ENCODE data around the gene CD59.

DNA sequence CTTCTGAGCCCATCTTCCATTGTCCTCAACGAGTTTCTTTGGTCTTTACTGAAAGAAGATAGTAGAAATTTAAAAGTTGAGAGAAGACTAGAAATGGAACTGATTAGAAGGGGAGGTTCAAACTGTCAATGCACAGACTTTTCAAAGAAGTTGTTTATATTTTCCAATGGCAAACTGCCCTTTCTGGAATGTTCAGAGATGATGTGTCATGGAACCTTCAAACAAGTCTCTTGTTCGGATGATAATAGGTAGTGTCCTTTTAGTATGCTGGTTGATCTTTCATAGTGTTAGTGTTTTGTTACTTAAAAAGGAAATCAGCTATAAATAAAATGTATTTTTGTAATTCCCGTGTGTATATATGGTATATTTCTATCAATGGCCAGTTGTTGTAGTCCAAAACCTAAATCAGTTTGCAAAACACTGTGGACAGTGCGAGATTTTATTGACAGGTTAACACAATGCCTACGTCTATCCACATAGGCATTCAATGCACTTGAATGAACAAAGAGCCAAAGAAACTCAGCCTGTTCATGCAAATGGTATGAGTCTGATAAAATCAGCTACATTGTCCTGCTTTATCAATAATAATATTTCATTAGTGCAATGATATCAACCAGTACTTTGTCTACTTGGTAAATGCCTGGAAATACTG is 66.5 kb downstream of the CD59 start:
- TF ChIP-seq, protein P1, sequence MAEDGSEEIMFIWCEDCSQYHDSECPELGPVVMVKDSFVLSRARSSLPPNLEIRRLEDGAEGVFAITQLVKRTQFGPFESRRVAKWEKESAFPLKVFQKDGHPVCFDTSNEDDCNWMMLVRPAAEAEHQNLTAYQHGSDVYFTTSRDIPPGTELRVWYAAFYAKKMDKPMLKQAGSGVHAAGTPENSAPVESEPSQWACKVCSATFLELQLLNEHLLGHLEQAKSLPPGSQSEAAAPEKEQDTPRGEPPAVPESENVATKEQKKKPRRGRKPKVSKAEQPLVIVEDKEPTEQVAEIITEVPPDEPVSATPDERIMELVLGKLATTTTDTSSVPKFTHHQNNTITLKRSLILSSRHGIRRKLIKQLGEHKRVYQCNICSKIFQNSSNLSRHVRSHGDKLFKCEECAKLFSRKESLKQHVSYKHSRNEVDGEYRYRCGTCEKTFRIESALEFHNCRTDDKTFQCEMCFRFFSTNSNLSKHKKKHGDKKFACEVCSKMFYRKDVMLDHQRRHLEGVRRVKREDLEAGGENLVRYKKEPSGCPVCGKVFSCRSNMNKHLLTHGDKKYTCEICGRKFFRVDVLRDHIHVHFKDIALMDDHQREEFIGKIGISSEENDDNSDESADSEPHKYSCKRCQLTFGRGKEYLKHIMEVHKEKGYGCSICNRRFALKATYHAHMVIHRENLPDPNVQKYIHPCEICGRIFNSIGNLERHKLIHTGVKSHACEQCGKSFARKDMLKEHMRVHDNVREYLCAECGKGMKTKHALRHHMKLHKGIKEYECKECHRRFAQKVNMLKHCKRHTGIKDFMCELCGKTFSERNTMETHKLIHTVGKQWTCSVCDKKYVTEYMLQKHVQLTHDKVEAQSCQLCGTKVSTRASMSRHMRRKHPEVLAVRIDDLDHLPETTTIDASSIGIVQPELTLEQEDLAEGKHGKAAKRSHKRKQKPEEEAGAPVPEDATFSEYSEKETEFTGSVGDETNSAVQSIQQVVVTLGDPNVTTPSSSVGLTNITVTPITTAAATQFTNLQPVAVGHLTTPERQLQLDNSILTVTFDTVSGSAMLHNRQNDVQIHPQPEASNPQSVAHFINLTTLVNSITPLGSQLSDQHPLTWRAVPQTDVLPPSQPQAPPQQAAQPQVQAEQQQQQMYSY (CRISPR knock-in tag; IDR thresholded peaks at IDR 0.05), result no peak
- TF ChIP-seq EZH2 (conservative IDR thresholded peaks at IDR 0.05; ENCODE audit: low read depth, low read length) (no peak), SUZ12 (IDR thresholded peaks at IDR 0.05; ENCODE audit: low read depth, low read length) (no peak), ZNF607 (CRISPR knock-in tag; IDR thresholded peaks at IDR 0.05; ENCODE audit: borderline replicate concordance) (no peak), PAX8 (CRISPR knock-in tag; IDR thresholded peaks at IDR 0.05; ENCODE audit: borderline replicate concordance) (no peak)
- TF ChIP-seq, protein P2, sequence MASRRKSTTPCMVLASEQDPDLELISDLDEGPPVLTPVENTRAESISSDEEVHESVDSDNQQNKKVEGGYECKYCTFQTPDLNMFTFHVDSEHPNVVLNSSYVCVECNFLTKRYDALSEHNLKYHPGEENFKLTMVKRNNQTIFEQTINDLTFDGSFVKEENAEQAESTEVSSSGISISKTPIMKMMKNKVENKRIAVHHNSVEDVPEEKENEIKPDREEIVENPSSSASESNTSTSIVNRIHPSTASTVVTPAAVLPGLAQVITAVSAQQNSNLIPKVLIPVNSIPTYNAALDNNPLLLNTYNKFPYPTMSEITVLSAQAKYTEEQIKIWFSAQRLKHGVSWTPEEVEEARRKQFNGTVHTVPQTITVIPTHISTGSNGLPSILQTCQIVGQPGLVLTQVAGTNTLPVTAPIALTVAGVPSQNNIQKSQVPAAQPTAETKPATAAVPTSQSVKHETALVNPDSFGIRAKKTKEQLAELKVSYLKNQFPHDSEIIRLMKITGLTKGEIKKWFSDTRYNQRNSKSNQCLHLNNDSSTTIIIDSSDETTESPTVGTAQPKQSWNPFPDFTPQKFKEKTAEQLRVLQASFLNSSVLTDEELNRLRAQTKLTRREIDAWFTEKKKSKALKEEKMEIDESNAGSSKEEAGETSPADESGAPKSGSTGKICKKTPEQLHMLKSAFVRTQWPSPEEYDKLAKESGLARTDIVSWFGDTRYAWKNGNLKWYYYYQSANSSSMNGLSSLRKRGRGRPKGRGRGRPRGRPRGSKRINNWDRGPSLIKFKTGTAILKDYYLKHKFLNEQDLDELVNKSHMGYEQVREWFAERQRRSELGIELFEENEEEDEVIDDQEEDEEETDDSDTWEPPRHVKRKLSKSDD (CRISPR knock-in tag; IDR thresholded peaks at IDR 0.05; ENCODE audit: low read depth), result no peak

Measured in HepG2 (cell line).